GM12875 (cell line): ENCODE results near the gene SIPA1L3.

Source experiments
- H3K4me3 ChIP-seq: one replicate; pipeline ENCODE4 v1.5.1; 2011; ENCODE audit warnings: low read depth, low read length, control low read depth
- CTCF ChIP-seq: IDR thresholded peaks from 2 replicates; pipeline ENCODE4 v1.5.1; 2011; ENCODE audit warnings: low read depth, mild to moderate bottlenecking, control low read depth, inconsistent platforms, low read length, moderate library complexity, borderline replicate concordance; ENCODE audit not compliant: insufficient read depth

SIPA1L3 gene

GRCh38 chr19:38095411-38096308 is 188.7 kb downstream of the SIPA1L3 start:
- peak; percentile 67 for TF ChIP-seq CTCF
- H3K4me3 ChIP-seq, result no peak overlapping the region

GRCh38 chr19:38099966-38100365 is 193.0 kb downstream of the SIPA1L3 start:
- no peak for TF ChIP-seq CTCF
- no peak overlapping the region for H3K4me3 ChIP-seq

GRCh38 chr19:38100589-38100988 is 193.6 kb downstream of the SIPA1L3 start:
- TF ChIP-seq CTCF, result no peak
- H3K4me3 ChIP-seq, result no peak overlapping the region

GRCh38 chr19:38101723-38102122 is 194.7 kb downstream of the SIPA1L3 start:
- no peak for TF ChIP-seq CTCF
- no peak overlapping the region for H3K4me3 ChIP-seq

GRCh38 chr19:38105574-38105973 is 198.6 kb downstream of the SIPA1L3 start:
- TF ChIP-seq CTCF, result no peak
- no peak overlapping the region for H3K4me3 ChIP-seq

GRCh38 chr19:38107129-38107528 is 200.1 kb downstream of the SIPA1L3 start:
- H3K4me3 ChIP-seq, result no peak overlapping the region
- no peak for TF ChIP-seq CTCF

- TF ChIP-seq CTCF, result no peak
- H3K4me3 ChIP-seq, result no peak overlapping the region
Observed at GRCh38 chr19:38111898-38112297, 204.9 kb downstream of the SIPA1L3 start.
